Endodermal cell (in vitro differentiated cells): Measurements from ENCODE around the gene ACHE. TPM values are rescaled to one million over a fixed set of nuclear protein-coding genes. Genes with fewer than 3 reads are reported as not detected.

Experiments
- DNase-seq: peaks from one replicate; pipeline ENCODE4 v3.0.0-alpha.2; 2017
- H3K27ac ChIP-seq: 2 replicates; pipeline ENCODE4 v1.5.1; 2013; ENCODE audit warnings: mild to moderate bottlenecking, low read depth, low read length, moderate library complexity
- H3K27me3 ChIP-seq: 2 replicates; pipeline ENCODE4 v1.6.1; 2013; ENCODE audit warnings: mild to moderate bottlenecking, low read length, moderate library complexity; ENCODE audit not compliant: insufficient read depth, control insufficient read depth, poor library complexity, severe bottlenecking
- H3K36me3 ChIP-seq: 2 replicates; pipeline ENCODE4 v1.7.0; 2013; ENCODE audit warnings: mild to moderate bottlenecking, low read length, moderate library complexity; ENCODE audit not compliant: control insufficient read depth, insufficient read depth
- H3K4me1 ChIP-seq: one replicate; pipeline ENCODE4 v1.7.0; 2013; ENCODE audit warnings: low read length; ENCODE audit not compliant: control insufficient read depth, insufficient read depth
- H3K4me3 ChIP-seq: 2 replicates; pipeline ENCODE4 v1.5.1; 2013; ENCODE audit warnings: mild to moderate bottlenecking, low read length, moderate library complexity
- H3K9ac ChIP-seq: 2 replicates; pipeline ENCODE4 v1.6.1; 2013; ENCODE audit warnings: mild to moderate bottlenecking, low read length, moderate library complexity; ENCODE audit not compliant: poor library complexity, severe bottlenecking; ENCODE audit errors: extremely low read depth
- H3K9me3 ChIP-seq: 2 replicates; pipeline ENCODE4 v1.6.1; 2013; ENCODE audit warnings: mild to moderate bottlenecking, low read length, moderate library complexity; ENCODE audit not compliant: control insufficient read depth
- H3K27ac Mint-ChIP-seq: 2 replicates; pipeline ENCODE4 v1.8.0; 2020; ENCODE audit warnings: mixed read lengths
- H3K27me3 Mint-ChIP-seq: 2 replicates; pipeline ENCODE4 v1.8.0; 2021; ENCODE audit warnings: mild to moderate bottlenecking, mixed read lengths; ENCODE audit not compliant: insufficient read depth
- H3K36me3 Mint-ChIP-seq: 2 replicates; pipeline ENCODE4 v1.8.0; 2020; ENCODE audit warnings: low read depth, mixed read lengths
- H3K4me1 Mint-ChIP-seq: 2 replicates; pipeline ENCODE4 v1.8.0; 2020; ENCODE audit warnings: mixed read lengths
- H3K4me3 Mint-ChIP-seq: 2 replicates; pipeline ENCODE4 v1.8.0; 2020; ENCODE audit warnings: mild to moderate bottlenecking, moderate library complexity, mixed read lengths
- H3K9me3 Mint-ChIP-seq: 2 replicates; pipeline ENCODE4 v1.8.0; 2020; ENCODE audit warnings: mild to moderate bottlenecking, mixed read lengths
- CTCF ChIP-seq: fragments of 200-600 bp; sonication (generic); conservative IDR thresholded peaks from 2 replicates; pipeline ENCODE4 v1.5.0; 2021; ENCODE audit warnings: antibody characterized with exemption, mild to moderate bottlenecking
- WGBS, 2 experiments: methylation state at CpG; one replicate each; pipeline versions ENCODE4 v1.1.5 to v1.1.7; 2013; ENCODE audit warnings: missing lambda C conversion rate in 2 of 2, mixed read lengths in 1 of 2; ENCODE audit not compliant: insufficient coverage in 1 of 2, insufficient read length in 1 of 2; 5-methylcytosine and 5-hydroxymethylcytosine counted together
- total RNA-seq, 2 donors: library from RNA; stranded (reverse); fragmentation: NEBNext Ultra II Directional in 1 of 2; extraction: Animal tissue kit (Norgen Biotek cat#: 25700) in 1 of 2; gene quantifications; 2 replicates in 1 of 2; 3 replicates in 1 of 2; pipeline ENCODE4 v1.2.1, GENCODE V29; 2021

The ACHE gene
- total RNA-seq, 2 donors from 2014 or later = 2.6 to 13.7 TPM

DNA sequence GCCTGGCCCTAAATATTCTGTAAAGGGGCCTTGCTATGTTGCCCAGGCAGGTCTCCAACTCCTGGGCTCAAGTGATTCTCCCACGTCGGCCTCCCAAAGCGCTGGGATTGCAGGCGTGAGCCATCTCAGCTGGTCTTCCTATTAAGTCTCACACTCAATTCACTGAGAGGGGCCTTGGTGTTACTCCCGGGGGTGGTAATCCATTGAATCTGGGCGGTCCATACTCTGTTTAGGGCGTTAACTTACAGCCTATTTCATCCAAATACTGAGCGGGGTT is 21.4 kb downstream of the ACHE start:
- H3K27ac ChIP-seq = peak overlapping the region; percentile 91
- peak overlapping the region; percentile 100 for H3K4me3 ChIP-seq
- no peaks in the 10 kb centered on the region for H3K27me3 ChIP-seq
- H3K9ac ChIP-seq = peak overlapping the region; percentile 92
- WGBS, 2 experiments = 73 to 89% methylated on average over 8 of the region's 8 CpGs
- no peaks in the 10 kb centered on the region for H3K9me3 ChIP-seq
- peaks cover 5% of the 10 kb centered on the region for H3K4me1 ChIP-seq
- H3K9me3 Mint-ChIP-seq = no peaks in the 10 kb centered on the region
- H3K4me3 Mint-ChIP-seq = peak overlapping the region; percentile 99
- peak overlapping the region; percentile 98 for H3K27ac Mint-ChIP-seq
- peaks cover 74% of the 10 kb centered on the region for H3K36me3 Mint-ChIP-seq
- TF ChIP-seq CTCF = no peak
- H3K27me3 Mint-ChIP-seq = no peaks in the 10 kb centered on the region
- peaks cover 67% of the 10 kb centered on the region for H3K36me3 ChIP-seq
- DNase-seq = peak; percentile 79
- peaks cover 16% of the 10 kb centered on the region for H3K4me1 Mint-ChIP-seq

DNA sequence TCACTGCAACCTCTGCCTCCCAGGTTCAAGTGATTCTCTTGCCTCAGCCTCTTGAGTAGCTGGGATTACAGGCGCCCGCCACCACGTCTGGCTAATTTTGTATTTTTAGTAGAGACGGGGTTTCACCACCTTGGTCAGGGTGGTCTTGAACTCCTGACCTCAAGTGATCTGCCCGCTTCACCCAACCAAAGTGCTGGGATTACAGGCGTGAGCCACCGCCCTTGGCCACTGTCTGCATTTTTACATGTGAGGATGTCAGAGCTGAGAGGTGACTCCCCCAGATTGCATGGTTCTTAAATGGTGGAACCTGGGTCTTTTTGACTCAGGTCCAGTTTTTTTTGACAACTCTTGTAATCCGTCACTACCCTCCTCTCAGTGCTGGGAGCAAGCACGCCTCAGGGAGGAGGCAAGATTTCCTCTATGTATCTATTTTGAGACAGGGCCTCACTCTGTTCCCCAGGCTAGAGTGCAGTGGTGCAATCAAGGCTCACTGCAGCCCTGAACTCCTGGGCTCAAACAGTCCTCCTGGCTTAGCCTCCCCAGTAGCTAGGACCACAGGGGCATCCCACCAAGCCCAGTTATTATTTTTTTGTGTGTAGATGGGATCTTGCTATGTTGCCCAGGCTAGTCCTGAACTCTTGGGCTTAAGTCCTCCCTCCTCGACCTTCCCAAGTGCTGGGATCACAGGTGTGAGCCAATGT is 21.9 kb downstream of the ACHE start:
- H3K27ac ChIP-seq = no peak overlapping the region
- DNase-seq = no peak
- peak overlapping the region; percentile 98 for H3K27ac Mint-ChIP-seq

DNA sequence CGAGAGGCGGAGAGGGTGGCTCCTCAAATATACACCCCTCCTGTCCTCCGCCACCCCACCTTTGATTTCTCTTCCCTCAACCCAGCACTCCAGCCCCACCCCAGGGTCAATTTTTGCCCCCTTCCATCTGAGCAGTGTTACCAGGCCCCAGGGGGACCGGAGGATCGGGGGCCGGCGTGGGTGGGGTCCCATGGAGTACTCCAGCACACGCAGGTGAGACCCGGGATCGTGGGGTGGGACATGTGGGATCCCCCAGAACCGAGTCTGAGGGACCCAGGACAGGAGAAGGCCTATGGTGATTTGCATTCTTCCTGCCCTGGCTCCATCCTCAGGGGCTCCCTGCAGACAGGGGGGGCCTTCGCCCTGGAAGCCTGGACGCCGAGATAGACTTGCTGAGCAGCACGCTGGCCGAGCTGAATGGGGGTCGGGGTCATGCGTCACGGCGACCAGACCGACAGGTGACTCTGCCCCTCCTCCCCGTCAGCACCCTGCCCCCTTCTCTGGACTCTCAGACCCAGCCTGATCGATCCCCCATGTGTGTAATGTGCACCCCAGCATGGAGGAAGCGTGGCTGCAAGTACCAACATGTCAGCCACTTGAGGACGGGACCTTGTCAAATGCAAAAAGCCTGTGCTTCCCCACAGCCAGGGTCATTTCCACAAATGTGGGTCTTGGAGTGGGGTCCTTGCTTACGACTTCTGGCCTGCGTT is 27.8 kb downstream of the ACHE start:
- WGBS, 2 experiments = 15 to 30% methylated on average over 13 to 27 of the region's 27 CpGs
- TF ChIP-seq CTCF = no peak
- peak overlapping the region; percentile 82 for H3K27ac ChIP-seq
- H3K36me3 ChIP-seq = peaks cover 35% of the 10 kb centered on the region
- no peaks in the 10 kb centered on the region for H3K9me3 ChIP-seq
- H3K9ac ChIP-seq = peak overlapping the region; percentile 100
- Mint-ChIP-seq H3K9me3 (no peaks in the 10 kb centered on the region), H3K4me3 (peak overlapping the region; percentile 88), H3K27ac (peak overlapping the region; percentile 99), H3K4me1 (peaks cover 7% of the 10 kb centered on the region), H3K27me3 (no peaks in the 10 kb centered on the region), H3K36me3 (peaks cover 45% of the 10 kb centered on the region)
- H3K27me3 ChIP-seq = no peaks in the 10 kb centered on the region
- peak overlapping the region; percentile 92 for H3K4me3 ChIP-seq
- H3K4me1 ChIP-seq = peaks cover 3% of the 10 kb centered on the region
- peak; percentile 70 for DNase-seq

More for the DNA sequence above, 21.9 kb downstream of the ACHE start:
- no peaks in the 10 kb centered on the region for H3K27me3 ChIP-seq
- no peaks in the 10 kb centered on the region for H3K9me3 Mint-ChIP-seq
- no peaks in the 10 kb centered on the region for H3K27me3 Mint-ChIP-seq
- peaks cover 73% of the 10 kb centered on the region for H3K36me3 Mint-ChIP-seq
- peaks cover 16% of the 10 kb centered on the region for H3K4me1 Mint-ChIP-seq
- H3K4me3 Mint-ChIP-seq = peak overlapping the region; percentile 99
- H3K9me3 ChIP-seq = no peaks in the 10 kb centered on the region
- no peak for TF ChIP-seq CTCF
- H3K9ac ChIP-seq = peak overlapping the region; percentile 92
- H3K4me1 ChIP-seq = peaks cover 5% of the 10 kb centered on the region
- peaks cover 67% of the 10 kb centered on the region for H3K36me3 ChIP-seq
- peak overlapping the region; percentile 100 for H3K4me3 ChIP-seq
- 93 to 96% methylated on average over 10 of the region's 10 CpGs for WGBS, 2 experiments
